Progenitor cell of endocrine pancreas (in vitro differentiated cells): ENCODE results near the gene FBXL15. TPM values are rescaled to one million over a fixed set of nuclear protein-coding genes. Genes with fewer than 3 reads are reported as not detected.
"Not testable (repeated sequence)": the region's sequence is repeated elsewhere in the genome, so short reads cannot be mapped to it uniquely, and the experiment has no call there.

Experiments
- DNase-seq: peaks from one replicate; pipeline ENCODE4 v3.0.0; 2021; ENCODE audit warnings: low spot score; ENCODE audit not compliant: unreplicated experiment
- H3K27ac Mint-ChIP-seq: 2 replicates; pipeline ENCODE4 v1.8.0; 2021; ENCODE audit warnings: mild to moderate bottlenecking, moderate library complexity, mixed read lengths
- H3K27me3 Mint-ChIP-seq: 2 replicates; pipeline ENCODE4 v1.8.0; 2021; ENCODE audit warnings: mixed read lengths
- H3K36me3 Mint-ChIP-seq: 2 replicates; pipeline ENCODE4 v1.8.0; 2022; ENCODE audit warnings: mixed read lengths; ENCODE audit not compliant: insufficient read depth
- H3K4me1 Mint-ChIP-seq: 2 replicates; pipeline ENCODE4 v1.8.0; 2021; ENCODE audit warnings: low read depth, mixed read lengths
- H3K4me3 Mint-ChIP-seq: 2 replicates; pipeline ENCODE4 v1.8.0; 2021; ENCODE audit warnings: low read depth, mild to moderate bottlenecking, moderate library complexity, mixed read lengths
- H3K9me3 Mint-ChIP-seq: 2 replicates; pipeline ENCODE4 v1.8.0; 2021; ENCODE audit warnings: low read depth, mixed read lengths
- CTCF ChIP-seq: fragments of 200-600 bp; sonication (generic); IDR thresholded peaks from one replicate; pipeline ENCODE4 v1.5.0; 2021; ENCODE audit warnings: antibody characterized with exemption, mild to moderate bottlenecking; ENCODE audit not compliant: unreplicated experiment
- total RNA-seq: library from RNA; stranded (reverse); gene quantifications from 2 replicates; pipeline ENCODE4 v1.2.1, GENCODE V29; 2021

Gene FBXL15
- total RNA-seq, 1 donor from 2014 or later, result 14.0 TPM

- no peak for TF ChIP-seq CTCF
- Mint-ChIP-seq H3K4me3 (peak overlapping the region; percentile 84), H3K9me3 (no peaks in the 10 kb centered on the region), H3K36me3 (peaks cover 6% of the 10 kb centered on the region), H3K27me3 (no peaks in the 10 kb centered on the region), H3K27ac (peak overlapping the region; percentile 69), H3K4me1 (peaks cover 30% of the 10 kb centered on the region)
- DNase-seq, result no peak
Measured at GRCh38 chr10:102452672-102453340, 32.2 kb downstream of the FBXL15 start.

DNA sequence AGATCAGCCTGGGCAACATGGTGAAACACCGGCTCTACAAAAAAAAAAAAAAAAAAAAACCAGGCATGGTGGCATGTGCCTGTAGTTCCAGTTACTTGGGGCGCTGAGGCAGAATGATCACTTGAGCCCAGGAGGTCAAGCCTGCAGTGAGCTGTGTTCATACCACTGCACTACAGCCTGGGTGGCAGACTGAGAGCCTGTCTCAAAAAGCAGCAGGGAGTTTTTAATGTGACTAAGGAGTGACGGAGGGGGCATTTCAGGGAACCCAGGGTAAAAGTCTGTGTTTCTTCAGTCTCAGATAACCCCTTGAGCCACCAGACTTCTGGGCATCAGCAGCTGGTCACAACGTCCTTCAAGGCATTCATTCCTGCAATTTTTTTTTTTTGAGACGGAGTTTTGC is 32.9 kb downstream of the FBXL15 start:
- H3K27ac Mint-ChIP-seq, result peak overlapping the region; percentile 13
- TF ChIP-seq CTCF, result no peak
- peaks cover 30% of the 10 kb centered on the region for H3K4me1 Mint-ChIP-seq
- no peaks in the 10 kb centered on the region for H3K27me3 Mint-ChIP-seq
- H3K9me3 Mint-ChIP-seq, result no peaks in the 10 kb centered on the region
- DNase-seq, result no peak
- H3K36me3 Mint-ChIP-seq, result peaks cover 6% of the 10 kb centered on the region
- no peak overlapping the region for H3K4me3 Mint-ChIP-seq

GRCh38 chr10:102454662-102455487 is 34.2 kb downstream of the FBXL15 start:
- not testable (repeated sequence) for H3K9me3 Mint-ChIP-seq, DNase-seq, H3K36me3 Mint-ChIP-seq, H3K27me3 Mint-ChIP-seq
- H3K4me3 Mint-ChIP-seq, result peak overlapping the region; percentile 35
- peaks cover 25% of the 10 kb centered on the region for H3K4me1 Mint-ChIP-seq
- H3K27ac Mint-ChIP-seq, result peak overlapping the region; percentile 97

DNA sequence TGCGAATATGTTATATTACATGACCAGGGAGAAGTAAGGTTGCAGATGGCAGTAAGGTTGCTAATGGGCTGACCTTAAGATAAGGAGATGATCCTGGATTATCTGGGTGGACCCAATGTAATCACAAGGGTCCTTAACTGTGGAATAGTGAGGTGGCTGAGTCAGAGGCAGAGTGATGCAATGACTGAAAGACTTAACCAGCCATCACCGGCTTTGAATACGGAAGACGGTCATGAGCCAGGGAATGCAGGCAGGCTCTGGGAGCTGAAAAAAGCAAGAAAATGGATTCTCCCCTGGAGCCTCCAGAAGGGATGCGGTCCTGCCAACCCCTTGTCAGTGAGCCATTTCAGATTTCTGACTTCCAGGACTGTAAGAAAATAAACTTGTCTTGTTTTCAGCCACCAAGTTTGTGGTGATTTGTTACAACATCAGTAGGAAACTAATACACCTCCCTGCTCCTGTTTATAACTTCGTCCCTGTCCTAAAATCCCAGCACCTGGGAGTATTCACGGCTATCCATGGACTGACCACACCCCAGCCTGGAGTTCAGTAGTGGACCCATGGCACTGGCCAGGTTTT is 35.3 kb downstream of the FBXL15 start:
- H3K4me3 Mint-ChIP-seq, result no peak overlapping the region
- peaks cover 6% of the 10 kb centered on the region for H3K36me3 Mint-ChIP-seq
- H3K4me1 Mint-ChIP-seq, result peaks cover 29% of the 10 kb centered on the region
- no peaks in the 10 kb centered on the region for H3K27me3 Mint-ChIP-seq
- H3K9me3 Mint-ChIP-seq, result no peaks in the 10 kb centered on the region
- no peak for DNase-seq
- no peak for TF ChIP-seq CTCF
- H3K27ac Mint-ChIP-seq, result peak overlapping the region; percentile 65

DNA sequence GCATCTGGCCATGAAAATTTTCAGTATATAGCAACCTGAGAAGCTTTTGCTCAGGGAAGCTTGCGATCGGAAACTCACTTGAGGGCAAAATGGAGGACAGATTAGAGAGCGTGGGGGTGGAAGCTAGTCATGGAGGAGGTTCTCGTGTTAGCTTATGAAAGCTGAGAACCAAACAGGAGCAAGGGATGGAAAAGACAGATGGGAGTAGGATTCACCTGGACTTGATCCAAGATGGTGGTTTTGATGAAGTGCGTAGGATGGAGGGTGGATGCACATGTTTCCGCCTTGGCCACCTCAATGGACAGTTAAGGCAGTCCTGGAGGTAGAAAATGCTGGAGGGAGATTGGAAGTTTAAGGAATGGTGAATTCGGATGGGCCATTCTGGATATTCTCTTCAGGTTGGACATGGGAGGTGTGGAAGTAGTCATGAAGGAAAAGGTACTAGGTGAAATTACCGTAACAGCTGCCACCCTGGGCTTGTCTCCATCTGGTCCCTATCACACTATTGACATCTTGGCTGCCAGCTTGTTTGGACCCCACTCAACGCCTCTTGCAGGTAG is 37.0 kb downstream of the FBXL15 start:
- H3K36me3 Mint-ChIP-seq, result peaks cover 6% of the 10 kb centered on the region
- H3K27me3 Mint-ChIP-seq, result no peaks in the 10 kb centered on the region
- H3K27ac Mint-ChIP-seq, result peak overlapping the region; percentile 15
- no peaks in the 10 kb centered on the region for H3K9me3 Mint-ChIP-seq
- no peak for TF ChIP-seq CTCF
- H3K4me3 Mint-ChIP-seq, result no peak overlapping the region
- no peak for DNase-seq
- peaks cover 40% of the 10 kb centered on the region for H3K4me1 Mint-ChIP-seq
